H1 (cell line): ENCODE data around the gene DEFB125. TPM values are rescaled to one million over a fixed set of nuclear protein-coding genes. Genes with fewer than 3 reads are reported as not detected.

Source experiments
- CTCF ChIA-PET: fragments of 300-600 bp; sonication (Branson Sonifier 250); formaldehyde crosslinking; loops from one replicate; lab custom pipeline; 2021; ENCODE audit not compliant: partially characterized antibody; lab: Charles Lee
- POLR2A ChIA-PET: fragments of 300-600 bp; sonication (Branson Sonifier 250); formaldehyde crosslinking; loops from one replicate; lab custom pipeline; 2021; ENCODE audit warnings: inconsistent platforms; ENCODE audit not compliant: partially characterized antibody; lab: Charles Lee
- DNase-seq, 2 experiments: peaks; one replicate each; pipeline versions ENCODE4 v3.0.0 to v3.0.0-alpha.2; 2010 to 2022; ENCODE audit warnings: low spot score in 2 of 2, low read depth in 1 of 2, mixed read lengths in 1 of 2
- FAIRE-seq: peaks from 2 replicates; lab custom pipeline; 2011; peaks lifted over from hg19 to GRCh38; lab: Jason Lieb, UNC
- H2AFZ ChIP-seq: 2 replicates; pipeline ENCODE4 v1.8.1; 2012; ENCODE audit warnings: low read length, inconsistent platforms
- H2AK5ac ChIP-seq: 2 replicates; pipeline ENCODE4 v1.6.1; 2013; ENCODE audit warnings: low read depth, low read length
- H2BK120ac ChIP-seq: replicated peaks from 2 replicates; pipeline ENCODE3; 2013; ENCODE audit warnings: low read depth, low read length, inconsistent platforms
- H2BK12ac ChIP-seq: 2 replicates; pipeline ENCODE4 v1.6.1; 2013; ENCODE audit warnings: low read depth, low read length
- H2BK15ac ChIP-seq: 2 replicates; pipeline ENCODE4 v1.6.1; 2013; ENCODE audit warnings: low read length
- H2BK20ac ChIP-seq: 2 replicates; pipeline ENCODE4 v1.6.1; 2013; ENCODE audit warnings: low read length
- H2BK5ac ChIP-seq: 2 replicates; pipeline ENCODE4 v1.6.1; 2013; ENCODE audit warnings: low read depth, low read length
- H3K14ac ChIP-seq: 2 replicates; pipeline ENCODE4 v1.6.1; 2013; ENCODE audit warnings: inconsistent platforms; ENCODE audit not compliant: insufficient read length
- H3K18ac ChIP-seq: 2 replicates; pipeline ENCODE4 v1.6.1; 2013; ENCODE audit warnings: low read length; ENCODE audit errors: extremely low read depth
- H3K23ac ChIP-seq: 2 replicates; pipeline ENCODE4 v1.6.1; 2013; ENCODE audit warnings: inconsistent platforms; ENCODE audit not compliant: insufficient read length
- H3K23me2 ChIP-seq: 2 replicates; pipeline ENCODE4 v1.6.1; 2013; ENCODE audit warnings: low read depth, low read length
- H3K27ac ChIP-seq: 2 replicates; pipeline ENCODE4 v1.6.1; 2011; ENCODE audit warnings: low read depth, low read length, inconsistent platforms
- H3K27me3 ChIP-seq, 4 experiments: replicated peaks in 1 of 4; 1 replicate in 1 of 4; 2 replicates in 3 of 4; pipeline versions ENCODE4 v1.6.1 to v1.8.1; 2011 to 2013; ENCODE audit warnings: low read length in 3 of 4, mild to moderate bottlenecking in 3 of 4, inconsistent platforms in 2 of 4, mixed read lengths in 2 of 4, moderate library complexity in 1 of 4; ENCODE audit not compliant: control insufficient read depth in 3 of 4, insufficient read depth in 3 of 4; ENCODE audit errors: extremely low read depth in 1 of 4
- H3K36me3 ChIP-seq, 4 experiments: 2 replicates each; pipeline versions ENCODE4 v1.6.1 to v1.8.1; 2011 to 2013; ENCODE audit warnings: mild to moderate bottlenecking in 4 of 4, low read length in 3 of 4, moderate library complexity in 2 of 4, control low read depth in 1 of 4, inconsistent platforms in 1 of 4; ENCODE audit not compliant: insufficient read depth in 4 of 4, control insufficient read depth in 2 of 4
- H3K4ac ChIP-seq: replicated peaks from 2 replicates; pipeline ENCODE3; 2013; ENCODE audit warnings: low read length, low read depth, mixed read lengths, inconsistent platforms; ENCODE audit not compliant: insufficient read length
- H3K4me1 ChIP-seq, 4 experiments: replicated peaks in 1 of 4; 1 replicate in 1 of 4; 2 replicates in 3 of 4; pipeline versions ENCODE4 v1.6.1 to v1.8.1; 2011 to 2013; ENCODE audit warnings: low read length in 3 of 4, inconsistent platforms in 2 of 4, mixed read lengths in 1 of 4; ENCODE audit not compliant: insufficient read depth in 4 of 4, control insufficient read depth in 3 of 4
- H3K4me2 ChIP-seq, 2 experiments: 2 replicates each; pipeline versions ENCODE4 v1.6.1 to v1.8.1; 2011 to 2013; ENCODE audit warnings: low read depth in 2 of 2, low read length in 2 of 2, control low read depth in 1 of 2, inconsistent platforms in 1 of 2, mild to moderate bottlenecking in 1 of 2; ENCODE audit not compliant: insufficient read depth in 1 of 2
- H3K4me3 ChIP-seq, 4 experiments: fragments of 200-600, 300-600 bp in 1 of 4; sonication (generic), shearing (Covaris generic), sonication (Bioruptor Twin) in 1 of 4; 2 replicates each; pipeline versions ENCODE4 v1.5.1 to v1.8.1; 2011 to 2016; ENCODE audit warnings: low read length in 4 of 4, low read depth in 3 of 4, control low read depth in 2 of 4, inconsistent platforms in 2 of 4, mild to moderate bottlenecking in 2 of 4, mixed read lengths in 1 of 4, moderate library complexity in 1 of 4; ENCODE audit not compliant: insufficient read depth in 2 of 4; ENCODE audit errors: extremely low read depth in 1 of 4
- H3K56ac ChIP-seq: replicated peaks from 2 replicates; pipeline ENCODE3; 2013; ENCODE audit warnings: low read depth, mild to moderate bottlenecking, mixed read lengths, low read length, inconsistent platforms; ENCODE audit not compliant: insufficient read length
- H3K79me1 ChIP-seq: 2 replicates; pipeline ENCODE4 v1.6.1; 2013; ENCODE audit warnings: low read depth, low read length, control low read depth
- H3K79me2 ChIP-seq, 2 experiments: 2 replicates each; pipeline versions ENCODE4 v1.6.1 to v1.8.1; 2012 to 2013; ENCODE audit warnings: low read length in 2 of 2, mild to moderate bottlenecking in 2 of 2, inconsistent platforms in 1 of 2; ENCODE audit not compliant: insufficient read depth in 2 of 2, control insufficient read depth in 1 of 2
- H3K9ac ChIP-seq, 4 experiments: replicated peaks in 1 of 4; 1 replicate in 1 of 4; 2 replicates in 3 of 4; pipeline versions ENCODE4 v1.6.1 to v1.8.1; 2011 to 2013; ENCODE audit warnings: low read depth in 3 of 4, low read length in 3 of 4, control low read depth in 2 of 4, mild to moderate bottlenecking in 2 of 4, moderate library complexity in 2 of 4, inconsistent platforms in 1 of 4; ENCODE audit errors: extremely low read depth in 1 of 4
- H3K9me3 ChIP-seq, 2 experiments: 2 replicates each; pipeline versions ENCODE4 v1.6.1 to v1.8.1; 2012 to 2013; ENCODE audit warnings: mild to moderate bottlenecking in 2 of 2, moderate library complexity in 2 of 2, control low read depth in 1 of 2, inconsistent platforms in 1 of 2, low read depth in 1 of 2, low read length in 1 of 2, mixed read lengths in 1 of 2; ENCODE audit not compliant: insufficient read depth in 2 of 2
- H4K20me1 ChIP-seq, 2 experiments: replicated peaks in 1 of 2; 2 replicates each; pipeline versions ENCODE3 to v1.8.1; 2011 to 2013; ENCODE audit warnings: inconsistent platforms in 2 of 2, low read length in 2 of 2, mild to moderate bottlenecking in 1 of 2; ENCODE audit not compliant: insufficient read depth in 2 of 2, control insufficient read depth in 1 of 2
- H4K5ac ChIP-seq: 2 replicates; pipeline ENCODE4 v1.6.1; 2013; ENCODE audit warnings: low read length, low read depth, mixed read lengths, inconsistent platforms; ENCODE audit not compliant: insufficient read length
- H4K8ac ChIP-seq: 2 replicates; pipeline ENCODE4 v1.8.0; 2013; ENCODE audit warnings: mild to moderate bottlenecking, moderate library complexity, low read length, inconsistent platforms; ENCODE audit not compliant: insufficient read depth; ENCODE audit errors: extremely low read depth
- H4K91ac ChIP-seq: replicated peaks from 2 replicates; pipeline ENCODE3; 2013; ENCODE audit warnings: low read length, mixed read lengths, inconsistent platforms; ENCODE audit not compliant: insufficient read length
- EP300 ChIP-seq, 2 experiments: IDR thresholded peaks; 1 replicate in 1 of 2; 2 replicates in 1 of 2; pipeline ENCODE4 v1.6.1; 2011 to 2012; ENCODE audit warnings: low read depth in 2 of 2, low read length in 2 of 2, mild to moderate bottlenecking in 2 of 2, borderline replicate concordance in 1 of 2, inconsistent platforms in 1 of 2, moderate library complexity in 1 of 2
- FOSL1 ChIP-seq: IDR thresholded peaks from 2 replicates; pipeline ENCODE4 v1.6.1; 2011; ENCODE audit warnings: mild to moderate bottlenecking, low read depth, low read length, moderate library complexity; ENCODE audit not compliant: insufficient read depth
- GABPA ChIP-seq: IDR thresholded peaks from 2 replicates; pipeline ENCODE4 v1.6.1; 2011; ENCODE audit warnings: mild to moderate bottlenecking, low read length, moderate library complexity, borderline replicate concordance; ENCODE audit not compliant: insufficient read depth
- KDM5A ChIP-seq: fragments of 200-600 bp; IDR thresholded peaks from 2 replicates; pipeline ENCODE4 v1.7.1; 2012; ENCODE audit warnings: mild to moderate bottlenecking, low read length, inconsistent platforms, mixed read lengths
- NRF1 ChIP-seq: IDR thresholded peaks from 2 replicates; pipeline ENCODE4 v1.6.1; 2011; ENCODE audit warnings: mild to moderate bottlenecking, low read depth, low read length, improper control_type of control experiment
- POLR2A ChIP-seq, 2 experiments: IDR thresholded peaks; 1 replicate in 1 of 2; 2 replicates in 1 of 2; pipeline ENCODE4 v1.6.1; 2011; ENCODE audit warnings: low read depth in 2 of 2, low read length in 2 of 2, mild to moderate bottlenecking in 2 of 2; ENCODE audit errors: control extremely low read depth in 1 of 2
- TEAD4 ChIP-seq: IDR thresholded peaks from 2 replicates; pipeline ENCODE4 v1.6.1; 2012; ENCODE audit warnings: low read depth, low read length, inconsistent platforms, mixed read lengths
- WGBS, 2 experiments: shearing (Covaris generic) in 1 of 2; methylation state at CpG; one replicate each; pipeline versions ENCODE4 v1.1.6 to v1.1.7; 2013 to 2015; ENCODE audit warnings: low lambda C conversion rate in 2 of 2, mixed read lengths in 2 of 2, inconsistent platforms in 1 of 2, low coverage in 1 of 2, missing lambda C conversion rate in 1 of 2; ENCODE audit not compliant: insufficient replicate concordance in 2 of 2, insufficient coverage in 1 of 2, insufficient read length in 1 of 2; ENCODE audit errors: extremely low coverage in 1 of 2, missing lambda C conversion rate in 1 of 2; 5-methylcytosine and 5-hydroxymethylcytosine counted together
- polyA plus RNA-seq, 7 experiments: library from polyadenylated mRNA; depleted of rRNA in 3 of 7; stranded (reverse) in 5 of 7; unstranded in 2 of 7; fragments of >200 nt in 5 of 7; fragments of 200-250 nt in 2 of 7; gene quantifications; 1 replicate in 5 of 7; 2 replicates in 1 of 7; 4 replicates in 1 of 7; pipeline versions ENCODE4 v1.2.1 to v1.2.3, GENCODE V29; 2011 to 2013; ENCODE audit warnings: missing spikeins in 2 of 7, mixed read lengths in 2 of 7
- total RNA-seq: library from RNA; stranded (reverse); fragmentation: NEBNext Ultra II Directional; extraction: Animal tissue kit (Norgen Biotek cat#: 25700); gene quantifications from 2 replicates; pipeline ENCODE4 v1.2.1, GENCODE V29; 2021
- TF ChIP-seq, protein P1 (sequence below), 3 experiments: IDR thresholded peaks; 1 replicate in 2 of 3; 2 replicates in 1 of 3; pipeline versions ENCODE4 v1.5.1 to v1.6.1; 2011; ENCODE audit warnings: low read length in 3 of 3, mild to moderate bottlenecking in 3 of 3, inconsistent platforms in 2 of 3, low read depth in 1 of 3, moderate library complexity in 1 of 3; ENCODE audit not compliant: insufficient read depth in 1 of 3; ENCODE audit errors: control extremely low read depth in 1 of 3
- TF ChIP-seq, protein P2 (sequence below): IDR thresholded peaks from 2 replicates; pipeline ENCODE4 v1.6.1; 2012; ENCODE audit warnings: low read length, inconsistent platforms
- TF ChIP-seq, protein P3 (sequence below): IDR thresholded peaks from 2 replicates; pipeline ENCODE4 v1.6.1; 2012; ENCODE audit warnings: inconsistent platforms

Gene DEFB125
- total and polyA plus RNA-seq, 2 of the 8 experiments (the other 6 are each of a cell fraction or from before 2014, with no cell fraction given): not detected

DNA sequence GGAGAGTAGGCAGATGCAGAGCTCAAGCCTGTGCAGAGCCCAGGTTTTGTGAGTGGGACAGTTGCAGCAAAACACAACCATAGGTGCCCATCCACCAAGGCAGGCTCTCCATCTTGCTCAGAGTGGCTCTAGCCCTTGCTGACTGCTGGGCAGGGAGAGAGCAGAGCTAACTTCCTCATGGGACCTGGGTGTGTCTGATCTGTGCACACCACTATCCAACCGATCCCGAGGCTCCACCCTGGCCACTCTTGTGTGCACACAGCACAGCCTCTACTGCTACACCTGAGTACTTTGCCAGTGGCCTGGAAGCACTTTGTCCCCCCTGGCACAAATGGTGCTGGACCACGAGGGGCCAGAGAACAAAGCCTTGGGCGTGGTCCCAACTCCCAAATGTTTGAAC, 7.9 kb upstream of the DEFB125 start:
- no peak overlapping the region for H3K4me2 ChIP-seq
- no peak overlapping the region for H3K9ac ChIP-seq
- H3K14ac ChIP-seq: no peak overlapping the region
- H2AFZ ChIP-seq: no peak overlapping the region
- no peaks in the 10 kb centered on the region for H3K36me3 ChIP-seq
- H4K8ac ChIP-seq: no peak overlapping the region
- no peak overlapping the region for H4K5ac ChIP-seq
- H3K18ac ChIP-seq: no peak overlapping the region
- H3K79me1 ChIP-seq: no peaks in the 10 kb centered on the region
- FAIRE-seq: no peak
- no peak overlapping the region for H3K27ac ChIP-seq
- no peak for DNase-seq
- no peaks in the 10 kb centered on the region for H4K20me1 ChIP-seq
- ChIA-PET CTCF (interaction anchor here (1.4 kb wide), 1 partner anchor 12 kb away, joined by 4 read pairs; no protein-coding TSS in a partner anchor), POLR2A (no interaction called here)
- 73% methylated on average over 4 of the region's 4 CpGs; no CpG with 5 or more reads in 1 of the 2 experiments for WGBS, 2 experiments
- no peak overlapping the region for H2BK120ac ChIP-seq
- H3K9me3 ChIP-seq: peaks cover 32 to 44% of the 10 kb centered on the region in 2 experiments
- no peak overlapping the region for H3K4me3 ChIP-seq
- H3K23ac ChIP-seq: no peak overlapping the region
- no peak overlapping the region for H2BK15ac ChIP-seq
- no peaks in the 10 kb centered on the region for H3K23me2 ChIP-seq
- H4K91ac ChIP-seq: no peak overlapping the region
- H3K79me2 ChIP-seq: no peaks in the 10 kb centered on the region
- H3K56ac ChIP-seq: no peak overlapping the region
- H3K27me3 ChIP-seq: no peaks in the 10 kb centered on the region
- no peak overlapping the region for H2BK12ac ChIP-seq
- no peak overlapping the region for H2AK5ac ChIP-seq
- no peak overlapping the region for H3K4ac ChIP-seq
- no peak overlapping the region for H2BK20ac ChIP-seq
- no peaks in the 10 kb centered on the region for H3K4me1 ChIP-seq
- no peak overlapping the region for H2BK5ac ChIP-seq
- TF ChIP-seq, protein P1, sequence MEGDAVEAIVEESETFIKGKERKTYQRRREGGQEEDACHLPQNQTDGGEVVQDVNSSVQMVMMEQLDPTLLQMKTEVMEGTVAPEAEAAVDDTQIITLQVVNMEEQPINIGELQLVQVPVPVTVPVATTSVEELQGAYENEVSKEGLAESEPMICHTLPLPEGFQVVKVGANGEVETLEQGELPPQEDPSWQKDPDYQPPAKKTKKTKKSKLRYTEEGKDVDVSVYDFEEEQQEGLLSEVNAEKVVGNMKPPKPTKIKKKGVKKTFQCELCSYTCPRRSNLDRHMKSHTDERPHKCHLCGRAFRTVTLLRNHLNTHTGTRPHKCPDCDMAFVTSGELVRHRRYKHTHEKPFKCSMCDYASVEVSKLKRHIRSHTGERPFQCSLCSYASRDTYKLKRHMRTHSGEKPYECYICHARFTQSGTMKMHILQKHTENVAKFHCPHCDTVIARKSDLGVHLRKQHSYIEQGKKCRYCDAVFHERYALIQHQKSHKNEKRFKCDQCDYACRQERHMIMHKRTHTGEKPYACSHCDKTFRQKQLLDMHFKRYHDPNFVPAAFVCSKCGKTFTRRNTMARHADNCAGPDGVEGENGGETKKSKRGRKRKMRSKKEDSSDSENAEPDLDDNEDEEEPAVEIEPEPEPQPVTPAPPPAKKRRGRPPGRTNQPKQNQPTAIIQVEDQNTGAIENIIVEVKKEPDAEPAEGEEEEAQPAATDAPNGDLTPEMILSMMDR (IDR thresholded peaks at IDR 0.05; ENCODE audit: control extremely low read depth in 1 of 3, insufficient read depth in 1 of 3, low read depth in 1 of 3, low read length in 3 of 3): no peak
- no peak for TF ChIP-seq POLR2A (IDR thresholded peaks at IDR 0.05; ENCODE audit: control extremely low read depth in 1 of 2, low read depth in 2 of 2, low read length in 2 of 2)
- TF ChIP-seq, protein P2, sequence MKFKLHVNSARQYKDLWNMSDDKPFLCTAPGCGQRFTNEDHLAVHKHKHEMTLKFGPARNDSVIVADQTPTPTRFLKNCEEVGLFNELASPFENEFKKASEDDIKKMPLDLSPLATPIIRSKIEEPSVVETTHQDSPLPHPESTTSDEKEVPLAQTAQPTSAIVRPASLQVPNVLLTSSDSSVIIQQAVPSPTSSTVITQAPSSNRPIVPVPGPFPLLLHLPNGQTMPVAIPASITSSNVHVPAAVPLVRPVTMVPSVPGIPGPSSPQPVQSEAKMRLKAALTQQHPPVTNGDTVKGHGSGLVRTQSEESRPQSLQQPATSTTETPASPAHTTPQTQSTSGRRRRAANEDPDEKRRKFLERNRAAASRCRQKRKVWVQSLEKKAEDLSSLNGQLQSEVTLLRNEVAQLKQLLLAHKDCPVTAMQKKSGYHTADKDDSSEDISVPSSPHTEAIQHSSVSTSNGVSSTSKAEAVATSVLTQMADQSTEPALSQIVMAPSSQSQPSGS: no peak
- TF ChIP-seq KDM5A: no peak
- TF ChIP-seq, protein P3, sequence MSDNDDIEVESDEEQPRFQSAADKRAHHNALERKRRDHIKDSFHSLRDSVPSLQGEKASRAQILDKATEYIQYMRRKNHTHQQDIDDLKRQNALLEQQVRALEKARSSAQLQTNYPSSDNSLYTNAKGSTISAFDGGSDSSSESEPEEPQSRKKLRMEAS: no peak
- no peak for TF ChIP-seq TEAD4
- no peak for TF ChIP-seq NRF1
- TF ChIP-seq EP300 (IDR thresholded peaks at IDR 0.05; ENCODE audit: borderline replicate concordance in 1 of 2, low read depth in 2 of 2, low read length in 2 of 2): no peak
- TF ChIP-seq FOSL1: no peak
- TF ChIP-seq GABPA: no peak
